Fibroblast of mammary gland (primary cell): ENCODE measurements around the gene FBXL14.

Source experiments
- DNase-seq: peaks from one replicate; pipeline ENCODE4 v3.0.0-alpha.2; 2010; ENCODE audit warnings: low read depth
- H3K4me3 ChIP-seq: 2 replicates; pipeline ENCODE4 v1.5.1; 2011; ENCODE audit warnings: low read depth, mild to moderate bottlenecking, low read length, moderate library complexity; ENCODE audit not compliant: control insufficient read depth
- TF ChIP-seq, protein P1 (sequence below): conservative IDR thresholded peaks from 2 replicates; pipeline ENCODE4 v1.5.1; 2011; ENCODE audit warnings: low read depth, low read length, inconsistent platforms; ENCODE audit not compliant: control insufficient read depth, insufficient read depth

Gene FBXL14

DNA sequence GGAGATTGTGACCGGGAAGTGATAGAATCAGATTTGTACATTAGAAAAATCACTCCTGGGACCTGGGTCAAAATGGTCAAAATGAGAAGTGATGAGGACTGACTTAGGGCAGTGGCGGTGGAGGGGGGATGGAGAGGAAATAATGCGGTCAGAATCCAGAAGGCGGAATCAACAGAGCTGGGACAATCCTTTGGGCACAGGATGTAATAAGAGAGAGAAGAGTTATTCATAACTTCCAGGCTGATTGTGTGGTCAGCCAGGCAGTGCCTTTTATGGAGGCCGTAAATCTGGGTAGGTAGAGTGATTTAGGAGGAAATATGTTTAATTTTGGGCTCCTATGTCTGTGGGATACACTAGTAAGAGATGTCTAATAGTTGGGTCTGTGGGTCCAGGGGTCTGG is 21.6 kb downstream of the FBXL14 start:
- TF ChIP-seq, protein P1, sequence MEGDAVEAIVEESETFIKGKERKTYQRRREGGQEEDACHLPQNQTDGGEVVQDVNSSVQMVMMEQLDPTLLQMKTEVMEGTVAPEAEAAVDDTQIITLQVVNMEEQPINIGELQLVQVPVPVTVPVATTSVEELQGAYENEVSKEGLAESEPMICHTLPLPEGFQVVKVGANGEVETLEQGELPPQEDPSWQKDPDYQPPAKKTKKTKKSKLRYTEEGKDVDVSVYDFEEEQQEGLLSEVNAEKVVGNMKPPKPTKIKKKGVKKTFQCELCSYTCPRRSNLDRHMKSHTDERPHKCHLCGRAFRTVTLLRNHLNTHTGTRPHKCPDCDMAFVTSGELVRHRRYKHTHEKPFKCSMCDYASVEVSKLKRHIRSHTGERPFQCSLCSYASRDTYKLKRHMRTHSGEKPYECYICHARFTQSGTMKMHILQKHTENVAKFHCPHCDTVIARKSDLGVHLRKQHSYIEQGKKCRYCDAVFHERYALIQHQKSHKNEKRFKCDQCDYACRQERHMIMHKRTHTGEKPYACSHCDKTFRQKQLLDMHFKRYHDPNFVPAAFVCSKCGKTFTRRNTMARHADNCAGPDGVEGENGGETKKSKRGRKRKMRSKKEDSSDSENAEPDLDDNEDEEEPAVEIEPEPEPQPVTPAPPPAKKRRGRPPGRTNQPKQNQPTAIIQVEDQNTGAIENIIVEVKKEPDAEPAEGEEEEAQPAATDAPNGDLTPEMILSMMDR, result no peak
- no peak for DNase-seq
- H3K4me3 ChIP-seq, result no peak overlapping the region

GRCh38 chr12:1567852-1568251 is 26.5 kb downstream of the FBXL14 start:
- DNase-seq, result no peak
- TF ChIP-seq, protein P1, result no peak

DNA sequence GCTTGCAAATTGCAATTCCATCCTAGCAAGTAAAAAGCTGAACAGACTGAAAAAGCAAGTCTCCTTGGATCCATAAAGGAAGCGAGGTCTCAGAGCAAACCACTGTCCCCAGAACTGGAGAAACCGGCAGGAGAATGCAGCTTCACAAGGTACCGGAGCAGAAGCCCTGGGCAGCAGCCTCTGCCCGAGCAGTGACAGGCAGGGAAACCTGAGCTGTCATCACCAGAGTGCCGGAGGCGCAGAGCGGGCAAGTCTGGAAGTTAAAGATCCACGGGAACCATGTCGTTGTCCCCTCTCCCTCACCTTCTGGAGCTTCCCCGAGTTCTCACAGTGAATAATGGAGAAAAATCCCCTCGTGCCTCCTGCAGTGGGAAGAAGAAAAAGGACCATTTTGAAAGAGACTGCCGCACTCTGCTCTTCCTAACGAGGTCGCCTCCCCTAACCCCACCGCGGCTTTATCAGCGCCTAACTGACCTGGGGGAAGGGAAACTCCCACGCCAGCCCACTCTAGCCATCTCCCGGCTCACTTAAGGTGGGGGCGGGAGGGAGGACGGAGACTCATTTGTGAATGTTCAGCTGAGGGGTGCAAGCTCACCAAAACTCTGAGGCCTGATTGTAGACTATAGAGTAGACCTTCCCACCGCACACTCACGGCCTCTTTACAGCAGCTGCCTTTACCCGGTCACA is 27.8 kb downstream of the FBXL14 start:
- DNase-seq, result no peak
- TF ChIP-seq, protein P1, result no peak

More at GRCh38 chr12:1567852-1568251, 26.5 kb downstream of the FBXL14 start:
- no peak overlapping the region for H3K4me3 ChIP-seq

GRCh38 chr12:1565172-1565571 is 29.2 kb downstream of the FBXL14 start:
- H3K4me3 ChIP-seq, result no peak overlapping the region
- TF ChIP-seq, protein P1, result no peak
- DNase-seq, result no peak

More for the DNA sequence above, 27.8 kb downstream of the FBXL14 start:
- no peak overlapping the region for H3K4me3 ChIP-seq

GRCh38 chr12:1564067-1564466 is 30.3 kb downstream of the FBXL14 start:
- DNase-seq, result no peak

GRCh38 chr12:1562813-1563407 is 31.5 kb downstream of the FBXL14 start:
- no peak overlapping the region for H3K4me3 ChIP-seq
- TF ChIP-seq, protein P1, result no peak
- no peak for DNase-seq

More at GRCh38 chr12:1564067-1564466, 30.3 kb downstream of the FBXL14 start:
- TF ChIP-seq, protein P1, result no peak
- no peak overlapping the region for H3K4me3 ChIP-seq
